Suppressor macrophage treated with lipopolysaccharide for 1 hour (primary cell): ENCODE results near the gene MNT.
A peak's percentile ranks its signal among the peaks of the same experiment; 100 is the strongest.

Source experiments
- DNase-seq, 3 donors: peaks; one replicate each; pipeline ENCODE4 v3.0.0-alpha.2; 2020 to 2022

The MNT gene

GRCh38 chr17:2414446-2415064 lies 13.7 kb upstream of the MNT start:
- DNase-seq, result no peak

- no peak for DNase-seq
Measured at GRCh38 chr17:2412561-2413021, 11.7 kb upstream of the MNT start.

GRCh38 chr17:2410951-2411350 lies 10.1 kb upstream of the MNT start:
- DNase-seq, result no peak

GRCh38 chr17:2406903-2407790 lies 6.3 kb upstream of the MNT start:
- peak; percentile 81 to 90 (median 85) for DNase-seq

GRCh38 chr17:2406271-2406902 lies 5.5 kb upstream of the MNT start:
- no peak for DNase-seq

GRCh38 chr17:2405247-2405926 lies 4.5 kb upstream of the MNT start:
- DNase-seq, result peak; percentile 83 to 93 (median 85)

GRCh38 chr17:2403044-2403443 lies 2.2 kb upstream of the MNT start:
- DNase-seq, result no peak

GRCh38 chr17:2402544-2402943 lies 1.7 kb upstream of the MNT start:
- DNase-seq, result no peak

GRCh38 chr17:2401426-2402221 lies 764 bp upstream of the MNT start:
- DNase-seq, result peak; percentile 99

- DNase-seq, result peak; percentile 77 to 89 (median 86)
Measured at GRCh38 chr17:2400474-2400866, 390 bp downstream of the MNT start.

GRCh38 chr17:2399572-2400473 lies 1.0 kb downstream of the MNT start:
- peak; percentile 97 to 100 (median 99) for DNase-seq

- DNase-seq, result peak; percentile 75 to 82 (median 81)
Measured at GRCh38 chr17:2398655-2399571, 1.9 kb downstream of the MNT start.

GRCh38 chr17:2398182-2398581 lies 2.7 kb downstream of the MNT start:
- no peak for DNase-seq

GRCh38 chr17:2397247-2398171 lies 3.4 kb downstream of the MNT start:
- no peak for DNase-seq

GRCh38 chr17:2396568-2397246 lies 4.2 kb downstream of the MNT start:
- DNase-seq, result peak; percentile 95 to 98 (median 96)

- no peak for DNase-seq
Measured at GRCh38 chr17:2396192-2396567, 4.7 kb downstream of the MNT start.

GRCh38 chr17:2395258-2396181 lies 5.3 kb downstream of the MNT start:
- peak; percentile 85 to 89 (median 87) for DNase-seq
